Kidney (tissue), 14 donors: ENCODE measurements around the gene GPC5. TPM values are rescaled to one million over a fixed set of nuclear protein-coding genes. Genes with fewer than 3 reads are reported as not detected.
A peak's percentile ranks its signal among the peaks of the same experiment; 100 is the strongest.

ENCODE experiments used
- DNase-seq, 5 donors: peaks; one replicate each; pipeline ENCODE4 v3.0.0-alpha.2; 2013 to 2020
- FAIRE-seq: peaks from 2 replicates; lab custom pipeline; 2012; peaks lifted over from hg19 to GRCh38; lab: Jason Lieb, UNC
- H3K27ac ChIP-seq, 2 donors: one replicate each; pipeline ENCODE4 v1.7.0; 2013; ENCODE audit warnings: low read depth in 2 of 2, low read length in 2 of 2, inconsistent platforms in 1 of 2
- H3K27me3 ChIP-seq: one replicate; pipeline ENCODE4 v1.7.1; 2013; ENCODE audit warnings: low read length, inconsistent platforms; ENCODE audit not compliant: control insufficient read depth, insufficient read depth
- H3K36me3 ChIP-seq, 3 donors: one replicate each; pipeline versions ENCODE4 v1.7.0 to v1.7.1; 2013; ENCODE audit warnings: low read length in 3 of 3, control low read depth in 1 of 3, inconsistent platforms in 1 of 3; ENCODE audit not compliant: insufficient read depth in 3 of 3, control insufficient read depth in 2 of 3
- H3K4me1 ChIP-seq, 3 donors: one replicate each; pipeline versions ENCODE4 v1.7.0 to v1.7.1; 2013; ENCODE audit warnings: low read length in 3 of 3, inconsistent platforms in 1 of 3, low read depth in 1 of 3; ENCODE audit not compliant: control insufficient read depth in 2 of 3, insufficient read depth in 2 of 3
- H3K4me3 ChIP-seq, 3 donors: one replicate each; pipeline versions ENCODE4 v1.7.0 to v1.8.1; 2013; ENCODE audit warnings: low read length in 3 of 3, control low read depth in 1 of 3, inconsistent platforms in 1 of 3
- H3K9ac ChIP-seq, 3 donors: one replicate each; pipeline versions ENCODE4 v1.7.0 to v1.7.1; 2013; ENCODE audit warnings: low read length in 3 of 3, control low read depth in 1 of 3, inconsistent platforms in 1 of 3
- H3K9me3 ChIP-seq, 3 donors: one replicate each; pipeline versions ENCODE4 v1.7.0 to v1.7.1; 2013; ENCODE audit warnings: low read length in 3 of 3, control low read depth in 1 of 3, inconsistent platforms in 1 of 3; ENCODE audit not compliant: control insufficient read depth in 2 of 3, insufficient read depth in 1 of 3
- CTCF ChIP-seq: IDR thresholded peaks from 3 replicates; pipeline ENCODE4 v1.5.1; 2012; ENCODE audit warnings: mild to moderate bottlenecking, moderate library complexity, borderline replicate concordance; ENCODE audit not compliant: insufficient read depth; ENCODE audit errors: extremely low read depth
- intact Hi-C: fragments of 100-400 bp; cut with DNase I; formaldehyde crosslinking; loops from one replicate; pipeline ENCODE4 v1.11.1; 2022
- polyA plus RNA-seq: library from polyadenylated mRNA; stranded (reverse); fragments of 350-450 nt; fragmentation: Illumina TruSeq; extraction: RNeasy Lipid Tissue Mini Kit (QIAGEN cat#74804); gene quantifications from one replicate; pipeline ENCODE4 v1.2.3, GENCODE V29; 2014; ENCODE audit warnings: low read depth, low replicate concordance; ENCODE audit not compliant: insufficient read depth
- total RNA-seq: library from RNA; stranded (reverse); fragmentation: NEBNext Ultra II Directional; extraction: Animal tissue kit (Norgen Biotek cat#: 25700); gene quantifications from one replicate; pipeline ENCODE4 v1.2.1, GENCODE V29; 2021
- donor health status: control.
- donor health status: control.
- donor health status: control.
- donor health status: control.
- donor health status: control.
- donor health status: DM: yes; HTN: yes; CAD: no.
- donor health status: Normal renal cell carcinoma (clear cell type).

The GPC5 gene
- total and polyA plus RNA-seq, 2 donors from 2014 or later, result 0.47 to 6.8 TPM

- FAIRE-seq (no peak), DNase-seq (no peak)
- no peak for TF ChIP-seq CTCF
- Histone ChIP-seq H3K36me3 (no peaks in the 10 kb centered on the region), H3K9me3 (no peaks in the 10 kb centered on the region), H3K9ac (no peak overlapping the region), H3K27me3 (no peaks in the 10 kb centered on the region), H3K27ac (no peak overlapping the region), H3K4me1 (no peaks in the 10 kb centered on the region), H3K4me3 (no peak overlapping the region)
- intact Hi-C loops, result no loop called here
These were observed 345.9 kb downstream of the GPC5 start for GRCh38 chr13:91744284-91744683.

- H3K36me3 ChIP-seq, result no peaks in the 10 kb centered on the region
- DNase-seq (peak in 3 of 5 donors; percentile 33 to 62 (median 57)), FAIRE-seq (no peak)
- TF ChIP-seq CTCF, result no peak
- no peak overlapping the region for H3K9ac ChIP-seq
- no peaks in the 10 kb centered on the region for H3K27me3 ChIP-seq
- intact Hi-C loops, result no loop called here
- no peaks in the 10 kb centered on the region for H3K4me1 ChIP-seq
- no peaks in the 10 kb centered on the region for H3K9me3 ChIP-seq
- H3K27ac ChIP-seq, result no peak overlapping the region
- H3K4me3 ChIP-seq, result no peak overlapping the region
These were observed 347.5 kb downstream of the GPC5 start for GRCh38 chr13:91745967-91746366.

GRCh38 chr13:91747186-91747585 is 348.8 kb downstream of the GPC5 start:
- H3K27me3 ChIP-seq, result no peaks in the 10 kb centered on the region
- H3K9ac ChIP-seq, result no peak overlapping the region
- no peaks in the 10 kb centered on the region for H3K9me3 ChIP-seq
- FAIRE-seq (no peak), DNase-seq (peak in 2 of 5 donors; percentile 19 to 27)
- H3K4me1 ChIP-seq, result no peaks in the 10 kb centered on the region
- no peaks in the 10 kb centered on the region for H3K36me3 ChIP-seq
- intact Hi-C loops, result no loop called here
- no peak overlapping the region for H3K4me3 ChIP-seq
- H3K27ac ChIP-seq, result no peak overlapping the region
- no peak for TF ChIP-seq CTCF

- H3K9ac ChIP-seq, result no peak overlapping the region
- intact Hi-C loops, result no loop called here
- no peaks in the 10 kb centered on the region for H3K36me3 ChIP-seq
- no peaks in the 10 kb centered on the region for H3K9me3 ChIP-seq
- FAIRE-seq (no peak), DNase-seq (no peak)
- H3K4me3 ChIP-seq, result no peak overlapping the region
- no peaks in the 10 kb centered on the region for H3K4me1 ChIP-seq
- no peak for TF ChIP-seq CTCF
- H3K27ac ChIP-seq, result no peak overlapping the region
- no peaks in the 10 kb centered on the region for H3K27me3 ChIP-seq
These were observed 350.1 kb downstream of the GPC5 start for GRCh38 chr13:91748416-91749089.
